ENCODE results near the gene PSMB8. TPM values are rescaled to one million over a fixed set of nuclear protein-coding genes. Genes with fewer than 3 reads are reported as not detected.

The PSMB8 gene
- total and polyA plus RNA-seq, 2 of the 8 experiments (the other 6 are each of a cell fraction or from before 2014, with no cell fraction given): 18.4 to 43.0 TPM

- CTCF ChIA-PET (ENCODE audit: partially characterized antibody): interaction anchor here (0.6 to 2.7 kb wide), 9 partner anchors 10 to 175 kb away, joined by 3 to 13 read pairs (median 4); partner anchors contain the start of gene TAP2
- Histone ChIP-seq H2BK5ac (ENCODE audit: low read depth, low read length) (no peak overlapping the region), H3K14ac (ENCODE audit: insufficient read length) (no peak overlapping the region), H4K91ac (replicated peaks; ENCODE audit: insufficient read length, low read length) (no peak overlapping the region), H4K20me1 (replicated peaks in 1 of 2; ENCODE audit: control insufficient read depth in 1 of 2, insufficient read depth in 2 of 2, low read length in 2 of 2) (no peaks in the 10 kb centered on the region), H2BK12ac (ENCODE audit: low read depth, low read length) (no peak overlapping the region), H3K4me1 (replicated peaks in 1 of 4; ENCODE audit: control insufficient read depth in 3 of 4, insufficient read depth in 4 of 4, low read length in 3 of 4) (peaks cover 0 to 3% (median 0%) of the 10 kb centered on the region in 4 experiments; a peak in 1 of 7 replicates), H4K5ac (ENCODE audit: insufficient read length, low read depth, low read length) (no peak overlapping the region), H3K4ac (replicated peaks; ENCODE audit: insufficient read length, low read depth, low read length) (no peak overlapping the region), H2BK15ac (ENCODE audit: low read length) (no peak overlapping the region), H3K23ac (ENCODE audit: insufficient read length) (no peak overlapping the region), H2AK5ac (ENCODE audit: low read depth, low read length) (no peak overlapping the region), H3K79me2 (ENCODE audit: control insufficient read depth in 1 of 2, insufficient read depth in 2 of 2, low read length in 2 of 2) (no peaks in the 10 kb centered on the region), H3K27me3 (replicated peaks in 1 of 4; ENCODE audit: control insufficient read depth in 3 of 4, extremely low read depth in 1 of 4, insufficient read depth in 3 of 4, low read length in 3 of 4) (no peaks in the 10 kb centered on the region), H4K8ac (ENCODE audit: extremely low read depth, insufficient read depth, low read length) (no peak overlapping the region), H3K9ac (replicated peaks in 1 of 4; ENCODE audit: extremely low read depth in 1 of 4, low read depth in 3 of 4, low read length in 3 of 4) (no peak overlapping the region), H3K27ac (ENCODE audit: low read depth, low read length) (no peak overlapping the region), H3K9me3 (ENCODE audit: insufficient read depth in 2 of 2, low read depth in 1 of 2, low read length in 1 of 2) (no peaks in the 10 kb centered on the region), H3K79me1 (ENCODE audit: low read depth, low read length) (no peaks in the 10 kb centered on the region), H3K23me2 (ENCODE audit: low read depth, low read length) (no peaks in the 10 kb centered on the region), H3K18ac (ENCODE audit: extremely low read depth, low read length) (no peak overlapping the region), H3K4me2 (ENCODE audit: insufficient read depth in 1 of 2, low read depth in 2 of 2, low read length in 2 of 2) (no peak overlapping the region), H3K4me3 (ENCODE audit: extremely low read depth in 1 of 4, insufficient read depth in 2 of 4, low read depth in 3 of 4, low read length in 4 of 4) (no peak overlapping the region), H2BK20ac (ENCODE audit: low read length) (no peak overlapping the region), H3K56ac (replicated peaks; ENCODE audit: insufficient read length, low read depth, low read length) (no peak overlapping the region), H2AFZ (ENCODE audit: low read length) (no peak overlapping the region), H2BK120ac (replicated peaks; ENCODE audit: low read depth, low read length) (no peak overlapping the region), H3K36me3 (ENCODE audit: control insufficient read depth in 2 of 4, insufficient read depth in 4 of 4, low read length in 3 of 4) (no peaks in the 10 kb centered on the region)
- 9% methylated on average over 1 of the region's 1 CpG; no CpG with 5 or more reads in 1 of the 2 experiments for WGBS, 2 experiments (ENCODE audit: extremely low coverage in 1 of 2, insufficient coverage in 1 of 2, insufficient read length in 1 of 2, insufficient replicate concordance in 2 of 2, low coverage in 1 of 2, low lambda C conversion rate in 2 of 2, missing lambda C conversion rate in 1 of 2)
- FAIRE-seq (no peak), DNase-seq (ENCODE audit: low read depth in 1 of 2, low spot score in 2 of 2) (no peak)
- TF ChIP-seq POLR2AphosphoS5 (IDR thresholded peaks at IDR 0.05; ENCODE audit: low read depth, low read length) (no peak), RXRA (IDR thresholded peaks at IDR 0.05; ENCODE audit: insufficient read depth, low read depth, low read length) (no peak), EP300 (IDR thresholded peaks at IDR 0.05; ENCODE audit: borderline replicate concordance in 1 of 2, low read depth in 2 of 2, low read length in 2 of 2) (no peak), SIX5 (IDR thresholded peaks at IDR 0.05; ENCODE audit: low read depth, low read length) (no peak), TAF7 (optimal IDR thresholded peaks at IDR 0.05; ENCODE audit: borderline replicate concordance, low read depth, low read length) (no peak), SUZ12 (IDR thresholded peaks at IDR 0.05; ENCODE audit: low read length) (no peak)
- POLR2A ChIA-PET (ENCODE audit: partially characterized antibody): interaction anchor here (0.6 to 0.7 kb wide), 2 partner anchors 9 to 163 kb away, joined by 3 read pairs; no protein-coding TSS in a partner anchor
These were observed 34.7 kb downstream of the PSMB8 start for GRCh38 chr6:32809171-32809570.
